OCI-LY1 (cell line): ENCODE measurements around the gene OR2F2.

Experiments
- H2AFZ ChIP-seq: fragments of 200-600 bp; sonication (generic), shearing (Covaris generic); 2 replicates; pipeline ENCODE4 v1.6.0; 2014; ENCODE audit warnings: antibody characterized with exemption, mild to moderate bottlenecking, low read length
- H3F3A ChIP-seq: fragments of 200-600 bp; sonication (generic), shearing (Covaris generic); 2 replicates; pipeline ENCODE4 v1.6.0; 2014; ENCODE audit warnings: mild to moderate bottlenecking, antibody characterized with exemption, low read length, moderate library complexity; ENCODE audit not compliant: insufficient read depth
- H3K27ac ChIP-seq: fragments of 200-600 bp; sonication (generic); 2 replicates; pipeline ENCODE4 v1.5.1; 2014; ENCODE audit warnings: low read length, mixed run types, mild to moderate bottlenecking, low read depth; ENCODE audit not compliant: poor library complexity, severe bottlenecking
- H3K27me3 ChIP-seq: fragments of 200-600 bp; sonication (generic); 2 replicates; pipeline ENCODE4 v1.6.0; 2014; ENCODE audit warnings: antibody characterized with exemption, mild to moderate bottlenecking, low read length, moderate library complexity; ENCODE audit not compliant: insufficient read depth
- H3K36me3 ChIP-seq: fragments of 200-600 bp; sonication (generic); 2 replicates; pipeline ENCODE4 v1.6.1; 2014; ENCODE audit warnings: mild to moderate bottlenecking, antibody characterized with exemption, low read length, moderate library complexity, mixed read lengths; ENCODE audit not compliant: insufficient read depth
- H3K4me1 ChIP-seq: fragments of 200-600 bp; sonication (generic); 2 replicates; pipeline ENCODE4 v1.5.1; 2014; ENCODE audit warnings: mild to moderate bottlenecking, low read length, moderate library complexity; ENCODE audit not compliant: insufficient read depth, severe bottlenecking
- H3K4me2 ChIP-seq: fragments of 200-600 bp; sonication (generic), shearing (Covaris generic); 2 replicates; pipeline ENCODE4 v1.6.1; 2014; ENCODE audit warnings: low read length
- H3K4me3 ChIP-seq: fragments of 200-600 bp; sonication (generic); 2 replicates; pipeline ENCODE4 v1.5.1; 2014; ENCODE audit warnings: low read length, low read depth, mild to moderate bottlenecking, mixed read lengths; ENCODE audit not compliant: poor library complexity, severe bottlenecking
- H3K79me2 ChIP-seq: fragments of 200-600 bp; shearing (Covaris generic); 2 replicates; pipeline ENCODE4 v1.6.1; 2016; ENCODE audit warnings: mixed run types, low read length, mixed read lengths; ENCODE audit not compliant: insufficient read depth
- H3K9ac ChIP-seq: fragments of 200-600 bp; sonication (generic), shearing (Covaris generic); 2 replicates; pipeline ENCODE4 v1.6.1; 2014; ENCODE audit warnings: mild to moderate bottlenecking, low read length, mixed read lengths
- H3K9me2 ChIP-seq: fragments of 200-600 bp; sonication (generic), shearing (Covaris generic); 2 replicates; pipeline ENCODE4 v1.6.1; 2014; ENCODE audit warnings: low read depth, mild to moderate bottlenecking, low read length, mixed read lengths
- H3K9me3 ChIP-seq: fragments of 200-600 bp; shearing (Covaris generic); 2 replicates; pipeline ENCODE4 v1.6.1; 2014; ENCODE audit warnings: low read length, mixed read lengths
- H4K20me1 ChIP-seq: fragments of 200-600 bp; sonication (generic), shearing (Covaris generic); 2 replicates; pipeline ENCODE4 v1.6.0; 2016; ENCODE audit warnings: mild to moderate bottlenecking, low read length; ENCODE audit not compliant: insufficient read depth
- EZH2 ChIP-seq: fragments of 200-600 bp; sonication (generic), shearing (Covaris generic); IDR thresholded peaks from 2 replicates; pipeline ENCODE4 v1.8.0; 2017; ENCODE audit warnings: borderline replicate concordance, mixed run types, mild to moderate bottlenecking, antibody characterized with exemption, low read length, moderate library complexity, mixed read lengths
- TF ChIP-seq, protein P1 (sequence below): fragments of 200-600 bp; sonication (generic), shearing (Covaris generic); IDR thresholded peaks from 2 replicates; pipeline ENCODE4 v1.5.1; 2017; ENCODE audit warnings: mild to moderate bottlenecking, antibody characterized with exemption, low read length, moderate library complexity, mixed read lengths

The OR2F2 gene, protein sequence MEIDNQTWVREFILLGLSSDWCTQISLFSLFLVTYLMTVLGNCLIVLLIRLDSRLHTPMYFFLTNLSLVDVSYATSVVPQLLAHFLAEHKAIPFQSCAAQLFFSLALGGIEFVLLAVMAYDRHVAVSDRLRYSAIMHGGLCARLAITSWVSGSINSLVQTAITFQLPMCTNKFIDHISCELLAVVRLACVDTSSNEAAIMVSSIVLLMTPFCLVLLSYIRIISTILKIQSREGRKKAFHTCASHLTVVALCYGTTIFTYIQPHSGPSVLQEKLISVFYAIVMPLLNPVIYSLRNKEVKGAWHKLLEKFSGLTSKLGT

DNA sequence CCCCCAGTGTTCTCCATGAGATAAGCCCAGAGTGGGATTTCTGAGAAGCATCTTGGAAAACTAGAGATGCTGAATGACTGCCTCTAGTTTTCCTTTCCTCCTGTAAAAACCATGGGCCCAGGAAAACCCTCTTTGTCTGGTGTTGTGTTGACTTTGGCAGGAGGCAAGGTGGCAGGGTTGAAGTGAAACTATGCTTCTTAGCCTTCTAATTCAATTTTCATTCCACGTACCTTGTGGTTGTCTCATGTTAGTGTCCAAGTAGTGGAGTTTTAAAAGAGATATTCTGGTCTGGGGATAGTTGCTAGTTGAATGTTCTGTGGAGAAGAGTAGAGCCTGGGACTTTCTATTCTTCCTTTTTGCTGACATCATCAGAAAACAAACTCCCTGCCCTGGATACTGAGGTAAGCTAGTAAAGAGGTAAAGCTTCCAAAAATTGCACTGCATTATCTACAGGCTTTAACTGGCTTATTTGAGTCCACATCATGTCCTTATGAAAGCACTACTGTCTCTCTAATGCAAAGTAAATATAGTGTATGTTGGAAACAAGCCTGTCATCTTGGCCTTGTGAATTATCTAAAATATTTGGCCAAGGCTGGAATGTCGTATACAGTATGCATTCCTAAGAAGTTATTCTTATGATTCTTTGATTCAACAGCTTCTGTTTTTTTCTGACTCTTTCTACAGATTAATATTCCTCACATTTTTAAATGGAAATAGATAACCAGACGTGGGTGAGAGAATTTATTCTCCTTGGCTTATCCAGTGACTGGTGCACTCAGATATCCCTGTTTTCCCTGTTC, at the start of gene OR2F2:
Gene OR2F2, plus strand, starts transcription at position 708 of the 800 bp plus-strand sequence. Its CDS starts 0 bp downstream, at position 708.
- no peaks in the 10 kb centered on the region for H3K9me2 ChIP-seq
- H3K9ac ChIP-seq, result no peak within 1 kb of the TSS
- no peak within 1 kb of the TSS for H3K27ac ChIP-seq
- TF ChIP-seq, protein P1, sequence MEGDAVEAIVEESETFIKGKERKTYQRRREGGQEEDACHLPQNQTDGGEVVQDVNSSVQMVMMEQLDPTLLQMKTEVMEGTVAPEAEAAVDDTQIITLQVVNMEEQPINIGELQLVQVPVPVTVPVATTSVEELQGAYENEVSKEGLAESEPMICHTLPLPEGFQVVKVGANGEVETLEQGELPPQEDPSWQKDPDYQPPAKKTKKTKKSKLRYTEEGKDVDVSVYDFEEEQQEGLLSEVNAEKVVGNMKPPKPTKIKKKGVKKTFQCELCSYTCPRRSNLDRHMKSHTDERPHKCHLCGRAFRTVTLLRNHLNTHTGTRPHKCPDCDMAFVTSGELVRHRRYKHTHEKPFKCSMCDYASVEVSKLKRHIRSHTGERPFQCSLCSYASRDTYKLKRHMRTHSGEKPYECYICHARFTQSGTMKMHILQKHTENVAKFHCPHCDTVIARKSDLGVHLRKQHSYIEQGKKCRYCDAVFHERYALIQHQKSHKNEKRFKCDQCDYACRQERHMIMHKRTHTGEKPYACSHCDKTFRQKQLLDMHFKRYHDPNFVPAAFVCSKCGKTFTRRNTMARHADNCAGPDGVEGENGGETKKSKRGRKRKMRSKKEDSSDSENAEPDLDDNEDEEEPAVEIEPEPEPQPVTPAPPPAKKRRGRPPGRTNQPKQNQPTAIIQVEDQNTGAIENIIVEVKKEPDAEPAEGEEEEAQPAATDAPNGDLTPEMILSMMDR, result no peak
- no peak for TF ChIP-seq EZH2
- H3F3A ChIP-seq, result no peaks in the 10 kb centered on the region
- H3K4me1 ChIP-seq, result no peaks in the 10 kb centered on the region
- H3K4me2 ChIP-seq, result no peak within 1 kb of the TSS
- no peaks in the 10 kb centered on the region for H3K27me3 ChIP-seq
- H3K36me3 ChIP-seq, result no peaks in the 10 kb centered on the region
- no peak within 1 kb of the TSS for H3K4me3 ChIP-seq
- H3K79me2 ChIP-seq, result no peaks in the 10 kb centered on the region
- H3K9me3 ChIP-seq, result no peaks in the 10 kb centered on the region
- H2AFZ ChIP-seq, result no peak within 1 kb of the TSS
- no peaks in the 10 kb centered on the region for H4K20me1 ChIP-seq

DNA sequence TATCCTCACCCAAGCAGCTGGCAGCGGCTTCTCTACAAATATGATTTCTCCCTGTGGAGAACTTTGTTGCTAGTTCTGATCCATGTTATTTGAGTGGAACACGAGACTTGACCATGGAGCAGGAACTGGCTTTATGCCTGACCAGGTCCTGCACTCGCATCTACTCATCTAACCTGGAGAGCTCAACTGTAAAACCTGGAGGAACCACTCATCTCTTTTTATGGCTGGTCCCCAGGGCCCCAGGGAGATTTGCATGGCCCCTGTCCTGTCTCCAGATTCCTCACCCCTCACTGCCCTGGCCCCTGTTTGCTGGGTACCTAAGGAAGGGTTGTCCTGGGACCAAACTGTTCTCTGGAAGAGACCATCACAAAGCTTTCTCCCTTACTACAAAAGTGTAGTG, 49.1 kb upstream of the OR2F2 start:
- Histone ChIP-seq H3F3A (no peaks in the 10 kb centered on the region), H3K9me2 (no peaks in the 10 kb centered on the region), H3K27me3 (no peaks in the 10 kb centered on the region; the same call in 1 of the 2 replicates), H3K79me2 (no peaks in the 10 kb centered on the region), H3K4me1 (no peaks in the 10 kb centered on the region), H3K4me2 (no peak overlapping the region), H3K9ac (no peak overlapping the region), H4K20me1 (no peaks in the 10 kb centered on the region), H3K9me3 (no peaks in the 10 kb centered on the region), H3K36me3 (no peaks in the 10 kb centered on the region), H3K4me3 (no peak overlapping the region), H3K27ac (no peak overlapping the region), H2AFZ (no peak overlapping the region)
- TF ChIP-seq EZH2, result no peak
- TF ChIP-seq, protein P1, result no peak

DNA sequence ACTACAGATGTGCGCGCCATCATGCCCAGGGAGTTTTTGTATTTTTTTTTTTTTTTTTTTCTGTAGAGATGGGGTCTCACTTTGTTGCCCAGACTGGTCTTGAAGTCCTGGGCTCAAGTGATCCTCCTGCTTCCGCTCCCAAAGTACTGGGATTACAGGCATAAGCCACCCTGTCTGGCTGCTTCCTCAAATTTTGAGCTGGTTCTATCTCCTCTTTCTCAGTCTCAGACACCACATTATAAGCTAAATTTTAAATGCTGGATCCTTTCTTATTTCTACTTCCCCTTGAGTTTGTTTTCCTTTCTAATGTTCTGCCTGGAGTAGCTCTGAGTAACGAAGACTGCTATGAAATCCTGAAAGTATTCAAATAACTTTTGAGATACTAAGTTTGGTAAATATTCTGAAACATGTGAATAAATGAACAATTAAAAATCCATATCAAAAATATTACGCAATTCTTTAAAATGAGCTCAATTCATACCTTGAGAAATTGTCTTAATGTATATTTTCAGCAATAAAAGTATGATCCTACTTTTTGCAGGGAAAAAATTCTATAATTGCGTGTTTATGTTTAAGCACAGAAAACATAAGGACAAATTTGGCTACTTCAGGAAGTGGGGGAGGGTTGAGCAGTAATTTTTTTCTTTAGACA, 48.1 kb upstream of the OR2F2 start:
- Histone ChIP-seq H3K9me2 (no peaks in the 10 kb centered on the region), H3K27ac (no peak overlapping the region), H3K4me3 (no peak overlapping the region), H4K20me1 (no peaks in the 10 kb centered on the region), H3K27me3 (no peaks in the 10 kb centered on the region; the same call in 1 of the 2 replicates), H3K9ac (no peak overlapping the region), H3K4me1 (no peaks in the 10 kb centered on the region), H3K9me3 (no peaks in the 10 kb centered on the region), H3K4me2 (no peak overlapping the region), H2AFZ (no peak overlapping the region), H3F3A (no peaks in the 10 kb centered on the region), H3K79me2 (no peaks in the 10 kb centered on the region), H3K36me3 (no peaks in the 10 kb centered on the region)
- TF ChIP-seq EZH2, result no peak
